PC-3 (cell line): Measurements from ENCODE around the gene ROS1. TPM values are rescaled to one million over a fixed set of nuclear protein-coding genes. Genes with fewer than 3 reads are reported as not detected.

ENCODE experiments used
- ATAC-seq: fragments of 200-7000 bp; cut with Tn5 transposase; 2 replicates; pipeline ENCODE4 v1.9.1; 2020; ENCODE audit warnings: mild to moderate bottlenecking, moderate library complexity
- BruUV-seq: library from RNA; stranded (reverse); fragments of 400-500 nt; replicated peaks from 2 replicates; lab custom pipeline; 2021; lab: Mats Ljungman, UMichigan
- CTCF ChIA-PET: fragments of 300-600 bp; sonication (Branson Sonifier 250); formaldehyde crosslinking; loops from one replicate; lab custom pipeline; 2022; ENCODE audit warnings: antibody characterized with exemption; lab: Charles Lee
- POLR2A ChIA-PET: fragments of 300-600 bp; sonication (Branson Sonifier 250); formaldehyde crosslinking; loops from one replicate; lab custom pipeline; 2022; ENCODE audit warnings: antibody characterized with exemption; ENCODE audit not compliant: unreplicated experiment; lab: Charles Lee
- DNase-seq: peaks from one replicate; pipeline ENCODE4 v3.0.0-alpha.2; 2015
- H2AFZ ChIP-seq: fragments of 300-600 bp; sonication (generic); 2 replicates; pipeline ENCODE4 v1.6.0; 2016; ENCODE audit warnings: antibody characterized with exemption, low read length
- H3F3A ChIP-seq: fragments of 300-600 bp; sonication (generic); one replicate; pipeline ENCODE4 v1.6.0; 2017; ENCODE audit warnings: antibody characterized with exemption, low read length, control low read depth, mild to moderate bottlenecking; ENCODE audit not compliant: unreplicated experiment
- H3K27ac ChIP-seq: fragments of 300-600 bp; sonication (generic); 2 replicates; pipeline ENCODE4 v1.5.1; 2016; ENCODE audit warnings: mild to moderate bottlenecking, low read length
- H3K27me3 ChIP-seq: fragments of 300-600 bp; sonication (generic); 2 replicates; pipeline ENCODE4 v1.6.1; 2016; ENCODE audit warnings: low read length, mixed read lengths
- H3K36me3 ChIP-seq: fragments of 300-600 bp; sonication (generic); 2 replicates; pipeline ENCODE4 v1.6.1; 2016; ENCODE audit warnings: low read depth, mixed run types, low read length, mixed read lengths
- H3K4me1 ChIP-seq: fragments of 300-600 bp; sonication (generic); 2 replicates; pipeline ENCODE4 v1.5.1; 2016; ENCODE audit warnings: low read length; ENCODE audit not compliant: insufficient read depth
- H3K4me2 ChIP-seq: fragments of 300-600 bp; sonication (generic); 2 replicates; pipeline ENCODE4 v1.6.0; 2016; ENCODE audit warnings: low read length
- H3K4me3 ChIP-seq: fragments of 300-600 bp; sonication (generic); 2 replicates; pipeline ENCODE4 v1.5.1; 2016; ENCODE audit warnings: mild to moderate bottlenecking, low read length, mixed read lengths
- H3K79me2 ChIP-seq: fragments of 300-600 bp; sonication (generic); 2 replicates; pipeline ENCODE4 v1.6.1; 2017; ENCODE audit warnings: low read length, mixed read lengths
- H3K9ac ChIP-seq: fragments of 300-600 bp; sonication (generic); 2 replicates; pipeline ENCODE4 v1.6.0; 2016; ENCODE audit warnings: mild to moderate bottlenecking, low read length
- H3K9me2 ChIP-seq: fragments of 300-600 bp; sonication (generic); replicated peaks from 2 replicates; pipeline ENCODE4 v1.6.1; 2016; ENCODE audit warnings: mixed run types, low read length, mixed read lengths
- H3K9me3 ChIP-seq: fragments of 300-600 bp; sonication (generic); 2 replicates; pipeline ENCODE4 v1.6.1; 2016; ENCODE audit warnings: low read length, mixed read lengths
- H4K20me1 ChIP-seq: fragments of 300-600 bp; sonication (generic); 2 replicates; pipeline ENCODE4 v1.6.1; 2016; ENCODE audit warnings: low read length, mixed read lengths
- EZH2 ChIP-seq: fragments of 300-600 bp; sonication (generic); IDR thresholded peaks from one replicate; pipeline ENCODE4 v1.6.1; 2017; ENCODE audit warnings: antibody characterized with exemption, mild to moderate bottlenecking, low read length; ENCODE audit not compliant: unreplicated experiment
- EZH2phosphoT487 ChIP-seq: fragments of 300-600 bp; sonication (generic); IDR thresholded peaks from 2 replicates; pipeline ENCODE4 v1.6.1; 2018; ENCODE audit warnings: mild to moderate bottlenecking, antibody characterized with exemption, low read length, borderline replicate concordance
- intact Hi-C: fragments of 100-400 bp; cut with micrococcal nuclease; formaldehyde crosslinking; loops from 2 replicates; pipeline ENCODE4 v1.9.0; 2023
- total RNA-seq: library from RNA; depleted of rRNA; stranded (reverse); fragments of >200 nt; gene quantifications from 2 replicates; pipeline ENCODE4 v1.2.3, GENCODE V29; 2014
- TF ChIP-seq, protein P1 (sequence below): fragments of 300-600 bp; sonication (generic); conservative IDR thresholded peaks from 2 replicates; pipeline ENCODE4 v1.5.1; 2017; ENCODE audit warnings: antibody characterized with exemption, low read depth, mild to moderate bottlenecking, low read length

Gene ROS1
- total RNA-seq, 1 experiment from 2014 or later = 0.07 TPM

DNA sequence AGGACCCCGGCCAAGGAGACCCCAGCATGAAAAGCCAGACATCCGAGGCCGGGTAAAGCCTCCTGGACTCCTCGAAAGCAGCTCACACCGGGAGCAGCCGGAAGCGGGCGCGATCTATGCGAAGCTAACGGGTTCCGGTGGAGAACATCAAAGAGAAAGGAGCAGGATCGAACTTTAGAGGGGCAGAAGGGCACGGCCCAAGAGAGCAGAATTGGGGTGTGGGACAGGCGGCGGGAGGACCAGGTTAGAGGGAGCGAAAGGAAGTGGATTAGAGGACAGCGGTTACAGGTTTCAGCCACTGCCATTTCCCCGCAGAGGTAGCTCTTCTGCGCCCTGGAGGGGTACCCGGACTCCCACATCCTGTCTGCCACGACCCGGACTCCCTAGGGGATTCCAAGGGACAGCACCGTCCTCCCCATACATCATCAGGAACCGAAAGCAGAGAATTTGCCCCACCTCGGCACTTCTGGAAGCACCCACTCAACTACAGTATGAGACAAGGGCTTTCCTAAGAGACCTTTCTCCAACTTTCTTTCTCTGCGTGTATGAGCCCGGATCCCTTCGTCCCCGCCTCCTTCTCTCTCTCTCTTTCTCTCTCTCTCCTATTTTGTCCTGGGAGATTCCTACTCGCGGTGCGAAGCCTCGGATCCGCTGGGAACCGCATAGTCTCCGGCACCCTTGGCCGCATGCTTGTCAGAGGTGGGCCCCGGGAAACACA lies 160.9 kb downstream of the ROS1 start:
- H3K36me3 ChIP-seq = no peaks in the 10 kb centered on the region
- POLR2A ChIA-PET = no interaction called here
- no peak overlapping the region for H3K9ac ChIP-seq
- H4K20me1 ChIP-seq = no peaks in the 10 kb centered on the region
- peaks cover 88% of the 10 kb centered on the region for H3K27me3 ChIP-seq
- no TSS peak for BruUV-seq
- TF ChIP-seq, protein P1, sequence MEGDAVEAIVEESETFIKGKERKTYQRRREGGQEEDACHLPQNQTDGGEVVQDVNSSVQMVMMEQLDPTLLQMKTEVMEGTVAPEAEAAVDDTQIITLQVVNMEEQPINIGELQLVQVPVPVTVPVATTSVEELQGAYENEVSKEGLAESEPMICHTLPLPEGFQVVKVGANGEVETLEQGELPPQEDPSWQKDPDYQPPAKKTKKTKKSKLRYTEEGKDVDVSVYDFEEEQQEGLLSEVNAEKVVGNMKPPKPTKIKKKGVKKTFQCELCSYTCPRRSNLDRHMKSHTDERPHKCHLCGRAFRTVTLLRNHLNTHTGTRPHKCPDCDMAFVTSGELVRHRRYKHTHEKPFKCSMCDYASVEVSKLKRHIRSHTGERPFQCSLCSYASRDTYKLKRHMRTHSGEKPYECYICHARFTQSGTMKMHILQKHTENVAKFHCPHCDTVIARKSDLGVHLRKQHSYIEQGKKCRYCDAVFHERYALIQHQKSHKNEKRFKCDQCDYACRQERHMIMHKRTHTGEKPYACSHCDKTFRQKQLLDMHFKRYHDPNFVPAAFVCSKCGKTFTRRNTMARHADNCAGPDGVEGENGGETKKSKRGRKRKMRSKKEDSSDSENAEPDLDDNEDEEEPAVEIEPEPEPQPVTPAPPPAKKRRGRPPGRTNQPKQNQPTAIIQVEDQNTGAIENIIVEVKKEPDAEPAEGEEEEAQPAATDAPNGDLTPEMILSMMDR = no peak
- no peak for TF ChIP-seq EZH2
- H3K27ac ChIP-seq = no peak overlapping the region
- intact Hi-C loops = no loop called here
- H3K4me1 ChIP-seq = no peaks in the 10 kb centered on the region
- no peaks in the 10 kb centered on the region for H3K9me2 ChIP-seq
- CTCF ChIA-PET = no interaction called here
- no peak overlapping the region for H2AFZ ChIP-seq
- no peaks in the 10 kb centered on the region for H3K9me3 ChIP-seq
- ATAC-seq (no peak), DNase-seq (no peak)
- no peaks in the 10 kb centered on the region for H3K79me2 ChIP-seq
- no peaks in the 10 kb centered on the region for H3F3A ChIP-seq
- H3K4me3 ChIP-seq = no peak overlapping the region
- no peak overlapping the region for H3K4me2 ChIP-seq

DNA sequence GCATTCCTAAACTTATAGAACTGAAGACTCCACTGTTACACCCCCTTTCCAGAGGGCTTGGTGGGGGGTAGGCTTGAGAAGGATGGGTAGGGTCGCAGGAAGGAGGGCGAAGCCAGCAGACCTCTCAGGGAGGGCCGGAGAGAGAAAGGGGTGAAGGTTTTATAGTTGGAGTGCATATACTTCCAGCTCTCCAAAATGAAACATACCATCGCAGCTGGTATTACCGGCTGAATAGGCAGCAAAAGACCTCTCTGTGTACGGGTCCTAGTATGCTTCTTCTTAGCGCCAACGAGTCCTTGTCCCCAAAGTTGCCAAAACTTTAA lies 161.4 kb downstream of the ROS1 start:
- no peak overlapping the region for H2AFZ ChIP-seq
- no peaks in the 10 kb centered on the region for H3K4me1 ChIP-seq
- DNase-seq = no peak
- no peak overlapping the region for H3K9ac ChIP-seq
- no peaks in the 10 kb centered on the region for H4K20me1 ChIP-seq
- H3F3A ChIP-seq = no peaks in the 10 kb centered on the region
- no peaks in the 10 kb centered on the region for H3K36me3 ChIP-seq
- H3K4me3 ChIP-seq = no peak overlapping the region
- no peaks in the 10 kb centered on the region for H3K79me2 ChIP-seq
- ATAC-seq = no peak
- peaks cover 83% of the 10 kb centered on the region for H3K27me3 ChIP-seq
- no TSS peak for BruUV-seq
- POLR2A ChIA-PET = no interaction called here
- H3K27ac ChIP-seq = no peak overlapping the region
- no peaks in the 10 kb centered on the region for H3K9me2 ChIP-seq
- H3K9me3 ChIP-seq = no peaks in the 10 kb centered on the region
- CTCF ChIA-PET = no interaction called here
- no peak overlapping the region for H3K4me2 ChIP-seq
- TF ChIP-seq, protein P1 = no peak
- TF ChIP-seq EZH2 (no peak), EZH2phosphoT487 (no peak)
- intact Hi-C loops = no loop called here

DNA sequence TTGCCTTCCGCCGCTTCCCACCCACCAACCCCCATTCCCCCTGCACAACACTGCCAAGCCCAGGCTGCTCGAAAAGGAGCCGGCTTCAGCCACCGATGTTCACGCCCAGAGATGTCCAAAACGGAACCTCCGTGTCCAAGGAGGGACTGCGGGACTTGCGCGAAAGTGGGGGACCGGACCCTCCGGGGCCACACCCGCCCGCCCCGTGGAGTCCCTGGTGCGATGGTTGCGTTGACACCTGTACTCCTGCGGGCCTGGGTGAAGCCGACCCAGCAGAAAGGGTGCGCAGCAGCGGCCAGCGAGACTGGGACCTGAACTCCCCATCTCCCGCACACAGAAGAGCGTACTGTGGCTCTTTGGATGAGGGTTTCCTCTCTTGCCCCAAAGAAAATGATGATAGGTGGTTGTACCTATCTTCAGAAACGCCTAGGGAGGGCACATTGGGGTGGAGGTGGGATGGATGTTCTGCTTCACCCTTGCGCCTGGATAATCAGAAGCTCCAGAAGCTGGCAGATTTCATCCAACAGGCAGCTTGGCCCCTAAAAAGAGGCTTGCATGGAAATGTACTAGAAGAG lies 162.3 kb downstream of the ROS1 start:
- Histone ChIP-seq H3K27me3 (peaks cover 74% of the 10 kb centered on the region), H3K36me3 (no peaks in the 10 kb centered on the region), H3F3A (no peaks in the 10 kb centered on the region), H4K20me1 (no peaks in the 10 kb centered on the region), H3K27ac (no peak overlapping the region), H3K4me2 (no peak overlapping the region), H3K9ac (no peak overlapping the region), H3K9me2 (no peaks in the 10 kb centered on the region), H3K4me1 (no peaks in the 10 kb centered on the region), H3K4me3 (no peak overlapping the region), H3K9me3 (no peaks in the 10 kb centered on the region), H3K79me2 (no peaks in the 10 kb centered on the region), H2AFZ (no peak overlapping the region)
- POLR2A ChIA-PET = no interaction called here
- ATAC-seq (no peak), DNase-seq (no peak)
- TF ChIP-seq EZH2phosphoT487 (no peak), EZH2 (no peak)
- TF ChIP-seq, protein P1 = no peak
- BruUV-seq = no TSS peak
- CTCF ChIA-PET = no interaction called here
- intact Hi-C loops = no loop called here
